ENCODE data around the gene CENPX.

The CENPX gene

DNA sequence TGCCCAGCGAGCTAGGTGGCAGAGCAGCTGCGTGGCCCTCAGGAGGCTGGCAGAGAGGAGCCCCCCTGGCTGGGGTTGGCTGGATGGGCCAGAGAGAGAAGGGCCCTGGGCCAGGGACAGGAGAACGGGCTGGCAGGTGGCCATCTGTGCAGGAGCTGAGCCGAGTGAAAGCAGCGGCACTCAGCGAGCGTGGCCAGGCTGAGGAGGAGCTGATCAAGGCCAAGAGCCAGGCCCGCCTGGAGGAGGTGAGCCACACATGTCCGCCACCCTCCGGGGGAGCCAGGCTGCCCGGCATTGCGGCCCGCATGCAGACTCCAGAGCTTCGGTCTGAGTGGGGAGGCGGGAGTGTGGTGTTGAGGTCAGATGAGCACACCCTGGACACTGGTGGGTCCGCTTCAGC is 6.7 kb upstream of the CENPX start:
- DNase-seq (ENCODE audit: low read depth) = no peak
- H3K4me3 ChIP-seq (ENCODE audit: low read depth, low read length) = no peak overlapping the region

- H3K4me3 ChIP-seq (ENCODE audit: low read depth, low read length) = no peak overlapping the region
- DNase-seq (ENCODE audit: low read depth) = no peak
These were observed 6.3 kb upstream of the CENPX start for GRCh38 chr17:82028966-82029365.

DNA sequence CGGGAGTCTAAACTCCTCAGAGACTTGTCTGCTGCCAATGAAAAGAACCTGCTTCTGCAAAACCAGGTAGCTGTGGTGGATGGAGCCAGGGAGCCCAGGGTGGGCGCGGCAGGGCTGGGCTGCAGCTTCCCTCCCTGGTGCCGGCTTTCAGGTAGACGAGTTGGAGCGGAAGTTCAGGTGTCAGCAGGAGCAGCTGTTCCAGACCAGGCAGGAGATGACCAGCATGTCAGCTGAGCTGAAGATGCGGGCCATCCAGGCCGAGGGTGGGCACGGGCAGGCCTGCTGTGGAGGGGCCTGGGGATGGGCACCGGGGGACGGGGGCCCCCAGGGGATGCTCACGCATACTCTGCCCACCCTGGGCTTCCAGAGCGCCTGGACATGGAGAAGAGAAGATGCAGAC is 5.6 kb upstream of the CENPX start:
- no peak overlapping the region for H3K4me3 ChIP-seq (ENCODE audit: low read depth, low read length)
- no peak for DNase-seq (ENCODE audit: low read depth)

GRCh38 chr17:82025401-82026107 is 2.9 kb upstream of the CENPX start:
- H3K4me3 ChIP-seq (ENCODE audit: low read depth, low read length) = no peak overlapping the region
- DNase-seq (ENCODE audit: low read depth) = no peak

GRCh38 chr17:82024859-82025258 is 2.2 kb upstream of the CENPX start:
- no peak for DNase-seq (ENCODE audit: low read depth)
- H3K4me3 ChIP-seq (ENCODE audit: low read depth, low read length) = no peak overlapping the region

- peak overlapping the region; percentile 75 for H3K4me3 ChIP-seq (ENCODE audit: low read depth, low read length)
- no peak for DNase-seq (ENCODE audit: low read depth)
These were observed 966 bp upstream of the CENPX start for GRCh38 chr17:82023447-82024241.

GRCh38 chr17:82022981-82023446 is 336 bp upstream of the CENPX start, which contains the start of gene LRRC45:
Gene LRRC45, plus strand, starts transcription at chr17:82023305. Its CDS starts 339 bp downstream, at chr17:82023644.
- peak; percentile 98 for DNase-seq (ENCODE audit: low read depth)
- peak within 1 kb of the TSS; percentile 90 for H3K4me3 ChIP-seq (ENCODE audit: low read depth, low read length)

- DNase-seq (ENCODE audit: low read depth) = no peak
- H3K4me3 ChIP-seq (ENCODE audit: low read depth, low read length) = peak overlapping the region; percentile 90
These were observed 773 bp downstream of the CENPX start for GRCh38 chr17:82021900-82022309.

DNA sequence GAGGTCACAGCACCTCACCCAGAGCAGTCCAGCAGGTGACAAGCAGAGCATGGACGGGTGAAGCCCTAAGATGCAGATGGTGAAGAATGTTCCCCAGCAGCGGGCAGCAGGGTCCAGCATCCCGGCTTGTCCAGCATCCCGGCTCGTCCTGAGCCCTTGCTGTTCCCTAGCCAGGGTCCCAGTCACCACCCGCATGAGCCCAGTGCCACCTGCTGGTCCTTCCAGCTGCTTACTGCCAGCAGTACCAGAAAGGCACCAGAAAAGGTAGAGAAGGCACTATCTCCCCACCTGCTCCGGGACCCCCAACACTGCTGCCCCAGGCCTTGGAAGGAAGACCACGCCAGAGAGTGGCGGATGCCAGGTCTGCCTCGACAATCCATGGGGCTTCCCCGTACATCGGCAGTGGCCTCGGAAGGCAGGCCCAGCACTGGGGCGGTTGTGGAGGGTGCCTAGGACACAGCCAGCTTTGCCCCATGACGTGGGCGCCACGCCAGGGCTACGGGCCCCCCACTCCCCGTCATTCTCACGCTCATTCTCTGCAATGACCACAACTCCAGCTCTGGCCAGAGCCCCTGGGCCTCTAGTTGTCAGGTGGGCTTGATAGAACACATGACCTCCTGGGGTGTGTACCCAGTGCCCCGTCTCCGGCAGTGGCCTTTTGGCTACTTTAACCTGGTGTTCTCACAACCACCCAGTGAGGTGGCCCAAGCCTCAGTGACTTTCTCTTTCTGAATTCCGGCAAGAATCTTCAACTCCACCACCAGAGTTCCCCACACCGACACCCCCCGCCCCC is 1.4 kb downstream of the CENPX start:
- peak; percentile 18 for DNase-seq (ENCODE audit: low read depth)

DNA sequence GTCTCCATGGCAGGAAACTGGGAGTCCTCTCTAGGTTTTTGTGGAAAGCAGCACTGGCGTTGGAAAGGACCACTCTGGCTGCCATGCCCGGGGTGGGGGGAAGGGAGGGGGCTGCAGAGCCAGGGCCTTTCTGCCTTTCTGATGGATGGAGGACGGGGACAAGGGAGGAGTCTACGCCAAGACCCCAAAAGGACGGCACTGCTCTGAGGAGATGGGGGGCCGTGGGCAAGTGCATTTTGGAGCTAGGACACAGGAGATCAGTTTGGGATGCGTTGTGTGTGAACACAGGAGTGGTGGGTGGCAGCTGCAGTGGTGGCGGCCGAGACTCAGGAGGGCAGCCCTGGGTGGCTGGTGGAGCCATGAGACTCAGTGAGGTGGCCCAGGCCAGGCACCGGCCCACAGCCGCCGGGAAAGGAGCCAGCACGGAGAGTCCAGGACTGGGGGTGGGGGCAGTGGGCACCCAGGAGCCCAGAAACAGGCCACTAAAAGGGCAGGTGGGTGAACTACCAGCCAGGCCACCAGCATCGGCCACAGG is 2.0 kb downstream of the CENPX start:
- no peak for DNase-seq (ENCODE audit: low read depth)
- H3K4me3 ChIP-seq (ENCODE audit: low read depth, low read length) = no peak overlapping the region

More for the DNA sequence above, 1.4 kb downstream of the CENPX start:
- H3K4me3 ChIP-seq (ENCODE audit: low read depth, low read length) = peak overlapping the region; percentile 90

- H3K4me3 ChIP-seq (ENCODE audit: low read depth, low read length) = no peak overlapping the region
- no peak for DNase-seq (ENCODE audit: low read depth)
These were observed 2.7 kb downstream of the CENPX start for GRCh38 chr17:82019690-82020571.

DNA sequence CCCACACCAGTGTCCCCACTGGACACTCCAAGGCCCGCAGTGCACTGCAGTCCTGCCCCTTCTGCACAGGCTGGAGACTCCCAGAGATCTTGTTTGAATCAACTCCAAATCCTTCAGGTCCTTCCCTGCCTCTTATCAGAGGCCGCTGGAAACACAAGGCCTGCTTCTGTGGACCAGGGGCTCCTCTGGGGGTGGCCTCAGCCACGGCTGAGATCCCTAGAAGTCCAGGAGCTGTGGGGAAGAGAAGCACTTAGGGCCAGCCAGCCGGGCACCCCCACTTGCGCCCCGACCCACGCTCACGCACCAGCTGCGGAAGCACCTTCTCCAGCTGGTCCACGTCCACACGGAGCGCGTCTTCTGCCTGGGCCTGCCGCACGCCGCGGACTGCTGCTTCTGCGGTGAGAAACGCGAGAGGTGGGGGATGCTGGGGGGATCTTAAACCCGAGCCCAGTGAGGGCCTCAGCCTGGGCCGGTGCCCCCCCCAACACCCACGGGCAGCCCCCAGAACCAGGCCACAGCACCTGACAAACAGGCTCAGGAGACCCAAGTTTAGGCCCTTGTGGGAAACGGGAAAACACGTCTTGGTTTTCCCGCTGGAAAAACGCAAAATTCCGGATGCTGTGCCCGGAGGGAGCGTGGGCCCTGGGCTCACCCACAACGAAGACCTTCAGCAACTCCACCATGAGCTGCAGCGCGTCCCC is 3.5 kb downstream of the CENPX start:
- no peak for DNase-seq (ENCODE audit: low read depth)
- H3K4me3 ChIP-seq (ENCODE audit: low read depth, low read length) = no peak overlapping the region

GRCh38 chr17:82018152-82018988 is 4.3 kb downstream of the CENPX start:
- H3K4me3 ChIP-seq (ENCODE audit: low read depth, low read length) = no peak overlapping the region
- DNase-seq (ENCODE audit: low read depth) = no peak

- DNase-seq (ENCODE audit: low read depth) = no peak
- no peak overlapping the region for H3K4me3 ChIP-seq (ENCODE audit: low read depth, low read length)
These were observed 5.0 kb downstream of the CENPX start for GRCh38 chr17:82017612-82018151.

- no peak for DNase-seq (ENCODE audit: low read depth)
- no peak overlapping the region for H3K4me3 ChIP-seq (ENCODE audit: low read depth, low read length)
These were observed 5.7 kb downstream of the CENPX start for GRCh38 chr17:82016875-82017459.

DNA sequence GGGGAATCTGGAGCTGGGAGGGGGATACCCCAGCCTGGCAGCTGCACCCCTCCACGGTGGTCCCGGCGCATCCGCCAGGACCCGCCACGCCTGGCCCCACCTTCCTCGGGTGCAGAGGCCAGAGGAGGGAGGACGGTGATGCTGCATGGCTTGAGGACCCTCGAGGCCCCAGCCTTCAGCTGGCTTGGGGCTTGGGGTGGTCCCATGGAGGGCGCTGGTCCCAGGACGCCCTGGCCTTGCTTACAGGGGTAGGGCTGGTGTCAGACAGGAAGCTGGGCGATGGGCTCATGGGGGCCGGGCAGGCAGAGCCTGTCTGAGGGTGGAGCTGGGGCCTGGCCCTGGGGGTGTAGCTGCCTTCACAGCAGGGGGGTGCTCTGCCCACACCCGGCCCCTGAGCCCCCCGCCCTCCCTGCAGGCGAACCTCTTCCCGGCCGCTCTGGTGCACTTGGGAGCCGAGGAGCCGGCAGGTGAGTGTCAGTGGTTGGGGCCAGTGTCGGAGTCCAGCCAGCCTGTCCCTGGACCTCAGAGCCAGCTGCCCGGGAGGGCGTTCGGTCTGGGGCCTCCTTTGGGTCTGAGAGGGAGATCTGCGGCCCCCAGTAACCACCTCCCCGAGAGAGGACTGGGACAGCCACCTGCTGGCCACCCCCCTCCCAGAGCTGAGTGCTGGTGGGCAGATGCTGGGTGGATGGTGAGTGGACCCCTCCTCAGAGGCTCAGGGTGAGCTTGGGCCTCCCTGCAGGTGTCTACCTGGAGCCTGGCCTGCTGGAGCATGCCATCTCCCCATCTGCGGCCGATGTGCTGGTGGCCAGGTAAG is 6.4 kb downstream of the CENPX start:
- H3K4me3 ChIP-seq (ENCODE audit: low read depth, low read length) = no peak overlapping the region
- no peak for DNase-seq (ENCODE audit: low read depth)
